ENCODE results near the gene KLHL33. TPM values are rescaled to one million over a fixed set of nuclear protein-coding genes. Genes with fewer than 3 reads are reported as not detected.
A peak's percentile ranks its signal among the peaks of the same experiment; 100 is the strongest.

The KLHL33 gene, protein sequence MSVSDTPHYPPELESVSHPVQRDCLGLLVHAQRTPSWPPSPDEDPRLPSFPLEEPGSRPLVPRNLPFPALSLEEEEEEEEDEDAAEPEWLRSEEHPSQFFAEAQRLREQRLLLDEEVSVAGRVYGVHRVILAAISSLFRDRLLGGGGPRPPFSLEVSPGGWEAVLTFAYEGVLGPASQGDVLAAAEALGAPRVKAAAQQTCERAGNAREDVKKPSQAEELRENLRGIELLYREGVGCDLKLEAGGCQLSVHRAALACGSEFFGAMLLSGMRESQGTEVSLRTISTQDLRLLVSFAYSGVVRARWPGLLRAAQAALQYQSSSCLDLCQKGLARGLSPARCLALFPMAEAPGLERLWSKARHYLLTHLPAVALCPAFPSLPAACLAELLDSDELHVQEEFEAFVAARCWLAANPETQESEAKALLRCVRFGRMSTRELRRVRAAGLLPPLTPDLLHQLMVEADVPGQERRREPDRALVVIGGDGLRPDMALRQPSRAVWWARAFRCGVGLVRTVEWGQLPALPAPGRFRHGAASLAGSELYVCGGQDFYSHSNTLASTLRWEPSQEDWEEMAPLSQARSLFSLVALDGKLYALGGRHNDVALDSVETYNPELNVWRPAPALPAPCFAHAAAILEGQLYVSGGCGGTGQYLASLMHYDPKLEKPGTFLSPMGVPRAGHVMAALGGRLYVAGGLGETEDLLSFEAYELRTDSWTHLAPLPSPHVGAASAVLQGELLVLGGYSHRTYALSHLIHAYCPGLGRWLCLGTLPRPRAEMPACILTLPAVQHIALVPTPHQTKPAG
- under 1 TPM in 5 of 6 donors, not detected in 1; 0.13 to 0.51 (median 0.40) TPM for polyA plus RNA-seq (ENCODE audit: low read depth in 6 of 6)

DNA sequence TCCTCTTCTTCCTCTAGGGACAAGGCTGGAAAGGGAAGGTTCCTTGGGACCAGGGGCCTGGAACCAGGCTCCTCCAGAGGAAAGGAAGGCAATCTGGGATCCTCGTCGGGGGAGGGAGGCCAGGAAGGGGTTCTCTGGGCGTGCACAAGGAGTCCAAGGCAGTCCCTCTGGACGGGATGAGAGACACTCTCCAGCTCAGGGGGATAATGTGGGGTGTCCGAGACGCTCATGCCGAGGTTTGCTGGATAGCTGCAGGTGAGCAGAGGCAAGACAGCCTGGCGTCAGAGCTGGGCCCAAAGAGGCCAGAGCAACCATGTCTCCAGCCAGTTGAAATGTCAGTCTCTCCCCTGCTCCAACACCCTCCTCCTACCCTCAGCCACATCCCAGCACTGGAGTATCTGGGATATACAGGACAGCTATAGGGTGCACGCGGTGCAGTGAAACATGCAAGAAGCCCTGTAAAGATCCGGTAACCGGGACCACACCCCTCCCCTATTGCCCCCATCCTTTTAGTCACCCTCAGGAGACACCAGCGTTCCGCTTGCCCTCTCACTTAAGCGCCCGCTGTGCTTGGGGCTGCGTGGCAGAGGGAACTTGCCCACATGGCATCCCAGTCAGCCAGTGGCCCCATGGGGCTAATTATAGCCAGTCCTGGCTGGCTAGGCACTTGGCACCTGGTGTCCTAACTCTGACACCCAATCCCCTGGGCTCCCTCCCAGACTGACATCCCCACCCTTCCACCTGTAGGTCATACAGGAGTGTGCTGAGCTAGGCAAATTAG, at the start of gene KLHL33:
TSS of gene KLHL33 (minus strand) at position 585 of the 781 bp plus-strand sequence. CDS start at position 230, 355 bp downstream.
- peak within 1 kb of the TSS in 3 of 8 donors; percentile 22 to 78 (median 61) for H3K4me3 Mint-ChIP-seq

GRCh38 chr14:20482382-20482781, 46.4 kb upstream of the KLHL33 start:
- peak overlapping the region in 1 of 6 donors; percentile 7 for H3K27ac Mint-ChIP-seq

More for the DNA sequence above, at the start of gene KLHL33:
- Mint-ChIP-seq H3K4me1 (peaks cover 47 to 65% (median 55%) of the 10 kb centered on the region in 3 donors), H3K9me3 (peaks cover 0 to 6% (median 0%) of the 10 kb centered on the region in 7 donors), H3K27ac (peak within 1 kb of the TSS in 3 of 6 donors; percentile 18 to 85 (median 52)), H3K27me3 (no peaks in the 10 kb centered on the region), H3K36me3 (peaks cover 5 to 8% of the 10 kb centered on the region in 2 donors)
- DNase-seq (no peak), ATAC-seq (ENCODE audit: low read depth in 2 of 2) (no peak)

GRCh38 chr14:20478894-20479293, 42.9 kb upstream of the KLHL33 start:
- DNase-seq (no peak), ATAC-seq (ENCODE audit: low read depth in 2 of 2) (no peak)
- peak overlapping the region in 3 of 6 donors; percentile 72 to 82 (median 80) for H3K27ac Mint-ChIP-seq

More at GRCh38 chr14:20482382-20482781, 46.4 kb upstream of the KLHL33 start:
- Mint-ChIP-seq H3K4me3 (no peak overlapping the region), H3K9me3 (peaks cover 0 to 7% (median 0%) of the 10 kb centered on the region in 7 donors), H3K4me1 (peaks cover 26 to 40% (median 35%) of the 10 kb centered on the region in 3 donors), H3K27me3 (no peaks in the 10 kb centered on the region), H3K36me3 (peaks cover 0 to 6% of the 10 kb centered on the region in 2 donors)
- no peak for DNase-seq
- ATAC-seq (ENCODE audit: low read depth in 2 of 2) = no peak

GRCh38 chr14:20477211-20477876, 41.4 kb upstream of the KLHL33 start:
- Mint-ChIP-seq H3K4me1 (peaks cover 41 to 73% (median 55%) of the 10 kb centered on the region in 3 donors), H3K9me3 (peaks cover 0 to 4% (median 0%) of the 10 kb centered on the region in 7 donors), H3K27ac (peak overlapping the region; percentile 10 to 92 (median 74)), H3K27me3 (no peaks in the 10 kb centered on the region), H3K4me3 (peak overlapping the region; percentile 48 to 86 (median 68)), H3K36me3 (peaks cover 24 to 36% of the 10 kb centered on the region in 2 donors)
- ATAC-seq (ENCODE audit: low read depth in 2 of 2) (peak; percentile 92 to 93), DNase-seq (peak; percentile 53)

More at GRCh38 chr14:20478894-20479293, 42.9 kb upstream of the KLHL33 start:
- Mint-ChIP-seq H3K9me3 (peaks cover 0 to 4% (median 0%) of the 10 kb centered on the region in 7 donors), H3K4me3 (no peak overlapping the region), H3K27me3 (no peaks in the 10 kb centered on the region), H3K36me3 (peaks cover 22 to 26% of the 10 kb centered on the region in 2 donors), H3K4me1 (peaks cover 33 to 59% (median 45%) of the 10 kb centered on the region in 3 donors)

DNA sequence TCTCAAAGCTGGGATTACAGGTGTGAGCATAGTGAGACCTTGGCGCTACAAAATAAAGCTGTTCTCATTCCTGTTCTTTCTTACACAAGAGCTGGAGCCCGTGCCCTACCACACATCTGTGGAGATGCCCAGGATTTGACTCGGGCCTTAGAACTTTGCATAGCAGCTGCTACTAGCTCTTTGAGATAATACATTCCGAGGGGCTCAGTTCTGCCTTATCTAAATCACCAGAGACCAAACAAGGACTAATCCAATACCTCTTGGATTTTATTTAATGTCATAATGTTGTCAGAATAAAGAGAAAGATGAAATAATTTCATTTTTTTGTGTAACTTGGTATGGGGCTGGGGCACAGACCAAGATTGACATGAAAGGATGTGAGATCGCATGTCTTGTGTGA, 40.8 kb upstream of the KLHL33 start:
- Mint-ChIP-seq H3K4me1 (peaks cover 46 to 78% (median 55%) of the 10 kb centered on the region in 3 donors), H3K36me3 (peaks cover 24 to 42% of the 10 kb centered on the region in 2 donors)
- DNase-seq = no peak

GRCh38 chr14:20472536-20473169, 36.7 kb upstream of the KLHL33 start:
- peak overlapping the region; percentile 30 to 88 (median 72) for H3K27ac Mint-ChIP-seq
- H3K4me1 Mint-ChIP-seq = peaks cover 58 to 79% (median 65%) of the 10 kb centered on the region in 3 donors
- H3K9me3 Mint-ChIP-seq = peaks cover 0 to 2% (median 0%) of the 10 kb centered on the region in 7 donors
- H3K27me3 Mint-ChIP-seq = no peaks in the 10 kb centered on the region
- H3K4me3 Mint-ChIP-seq = peak overlapping the region in 5 of 8 donors; percentile 44 to 83 (median 75)
- DNase-seq = no peak
- H3K36me3 Mint-ChIP-seq = peaks cover 19 to 43% of the 10 kb centered on the region in 2 donors
- no peak for ATAC-seq (ENCODE audit: low read depth in 2 of 2)

More for the DNA sequence above, 40.8 kb upstream of the KLHL33 start:
- Mint-ChIP-seq H3K27ac (peak overlapping the region; percentile 1 to 92 (median 78)), H3K27me3 (no peaks in the 10 kb centered on the region), H3K9me3 (peaks cover 0 to 4% (median 0%) of the 10 kb centered on the region in 7 donors), H3K4me3 (peak overlapping the region; percentile 48 to 86 (median 60))
- no peak for ATAC-seq (ENCODE audit: low read depth in 2 of 2)

GRCh38 chr14:20470603-20470901, 34.6 kb upstream of the KLHL33 start:
- Mint-ChIP-seq H3K27ac (peak overlapping the region; percentile 95 to 99 (median 97)), H3K9me3 (peaks cover 0 to 2% (median 0%) of the 10 kb centered on the region in 7 donors), H3K4me1 (peaks cover 44 to 59% (median 52%) of the 10 kb centered on the region in 3 donors), H3K4me3 (peak overlapping the region; percentile 94 to 100 (median 99)), H3K27me3 (no peaks in the 10 kb centered on the region), H3K36me3 (peaks cover 19 to 32% of the 10 kb centered on the region in 2 donors)
- ATAC-seq (ENCODE audit: low read depth in 2 of 2) (no peak), DNase-seq (no peak)

DNA sequence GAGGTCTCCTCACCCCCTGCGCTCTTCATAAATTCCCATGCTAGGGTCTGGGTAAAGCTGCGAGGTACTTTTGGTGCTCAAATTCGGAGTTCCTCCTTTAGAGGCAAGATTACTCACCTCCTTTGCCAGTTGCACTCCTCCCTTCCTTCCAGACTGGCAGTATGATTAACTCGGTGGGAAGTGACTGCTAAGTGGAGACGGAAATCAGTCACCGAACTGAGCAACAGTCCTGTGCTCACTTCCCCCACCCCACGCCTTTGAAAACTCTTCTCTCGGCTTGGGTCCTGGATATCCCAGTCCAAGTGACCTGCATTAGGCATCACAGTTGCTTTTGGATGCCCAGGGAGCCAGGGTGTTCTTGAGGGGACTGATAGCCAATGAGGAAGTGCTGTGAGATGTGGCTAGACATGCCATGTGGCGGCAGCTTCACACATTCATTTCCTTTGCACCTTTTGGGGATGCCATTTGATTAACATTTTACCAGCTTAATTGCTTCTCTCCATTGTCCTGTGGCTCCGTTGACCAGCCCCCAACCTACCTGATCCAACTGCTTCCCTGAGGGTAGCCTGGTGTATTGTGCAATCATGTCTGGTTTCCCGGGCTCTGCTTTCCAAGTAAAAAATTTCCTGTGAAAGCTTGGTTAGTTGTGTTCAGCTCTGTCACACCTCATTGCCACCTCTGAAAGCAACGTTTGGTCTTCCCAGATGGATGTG, 34.1 kb upstream of the KLHL33 start:
- ATAC-seq (ENCODE audit: low read depth in 2 of 2) (peak; percentile 22 to 29), DNase-seq (peak; percentile 40)
- peaks cover 14 to 28% of the 10 kb centered on the region in 2 donors for H3K36me3 Mint-ChIP-seq
- H3K9me3 Mint-ChIP-seq = peaks cover 0 to 2% (median 0%) of the 10 kb centered on the region in 7 donors
- no peaks in the 10 kb centered on the region for H3K27me3 Mint-ChIP-seq
- peak overlapping the region; percentile 95 to 99 (median 97) for H3K27ac Mint-ChIP-seq
- H3K4me3 Mint-ChIP-seq = peak overlapping the region; percentile 94 to 100 (median 99)
- peaks cover 42 to 58% (median 53%) of the 10 kb centered on the region in 3 donors for H3K4me1 Mint-ChIP-seq

GRCh38 chr14:20469242-20469889, 33.4 kb upstream of the KLHL33 start, which contains the start of gene PNP:
PNP (plus strand) TSS chr14:20469406; CDS start chr14:20469525, 119 bp downstream.
- H3K4me1 Mint-ChIP-seq = peaks cover 46 to 59% (median 55%) of the 10 kb centered on the region in 3 donors
- peak; percentile 80 for DNase-seq
- peaks cover 0 to 2% (median 0%) of the 10 kb centered on the region in 7 donors for H3K9me3 Mint-ChIP-seq
- H3K4me3 Mint-ChIP-seq = peak within 1 kb of the TSS; percentile 94 to 100 (median 99)
- no peaks in the 10 kb centered on the region for H3K27me3 Mint-ChIP-seq
- peaks cover 7 to 22% of the 10 kb centered on the region in 2 donors for H3K36me3 Mint-ChIP-seq
- H3K27ac Mint-ChIP-seq = peak within 1 kb of the TSS; percentile 95 to 99 (median 97)
- peak; percentile 91 to 93 for ATAC-seq (ENCODE audit: low read depth in 2 of 2)

- DNase-seq (no peak), ATAC-seq (ENCODE audit: low read depth in 2 of 2) (no peak)
- H3K4me3 Mint-ChIP-seq = peak overlapping the region; percentile 94 to 100 (median 99)
- H3K36me3 Mint-ChIP-seq = peaks cover 2 to 16% of the 10 kb centered on the region in 2 donors
- peaks cover 0 to 2% (median 0%) of the 10 kb centered on the region in 7 donors for H3K9me3 Mint-ChIP-seq
- H3K4me1 Mint-ChIP-seq = peaks cover 52 to 60% (median 53%) of the 10 kb centered on the region in 3 donors
- no peaks in the 10 kb centered on the region for H3K27me3 Mint-ChIP-seq
- H3K27ac Mint-ChIP-seq = peak overlapping the region; percentile 95 to 99 (median 97)
These were observed 32.8 kb upstream of the KLHL33 start for GRCh38 chr14:20468764-20469241.
